BLaER1 treated with 17β-estradiol and CSF1 and Interleukin-3, amounts not matched to agents 10 nM and 100 nM (cell line): Measurements from ENCODE around the gene GPN1.

Experiments
- H3K27ac ChIP-seq, 11 experiments: shearing (Covaris generic); formaldehyde crosslinking; 2 replicates each; pipeline ENCODE4 v1.8.1; 2022
- H3K27me3 ChIP-seq, 11 experiments: shearing (Covaris generic); formaldehyde crosslinking; 2 replicates each; pipeline ENCODE4 v1.8.1; 2022
- H3K36me3 ChIP-seq, 11 experiments: shearing (Covaris generic); formaldehyde crosslinking; 2 replicates each; pipeline ENCODE4 v1.8.1; 2022
- H3K4me1 ChIP-seq, 10 experiments: shearing (Covaris generic); formaldehyde crosslinking; 2 replicates each; pipeline ENCODE4 v1.8.1; 2022
- H3K4me2 ChIP-seq, 11 experiments: shearing (Covaris generic); formaldehyde crosslinking; 2 replicates each; pipeline ENCODE4 v1.8.1; 2022
- H3K4me3 ChIP-seq, 10 experiments: shearing (Covaris generic); formaldehyde crosslinking; 2 replicates each; pipeline ENCODE4 v1.8.1; 2022
- H3K9ac ChIP-seq, 11 experiments: shearing (Covaris generic); formaldehyde crosslinking; 2 replicates each; pipeline ENCODE4 v1.8.1; 2022
- H3K9me3 ChIP-seq, 11 experiments: shearing (Covaris generic); formaldehyde crosslinking; replicated peaks in 1 of 11; 2 replicates each; pipeline ENCODE4 v1.8.1; 2022
- H4K20me1 ChIP-seq, 11 experiments: shearing (Covaris generic); formaldehyde crosslinking; 2 replicates each; pipeline ENCODE4 v1.8.1; 2022
- Cebpa-rat ChIP-seq, 11 experiments: shearing (Covaris generic); IDR thresholded peaks; 2 replicates each; pipeline ENCODE4 v1.8.1; 2022

Gene GPN1

DNA sequence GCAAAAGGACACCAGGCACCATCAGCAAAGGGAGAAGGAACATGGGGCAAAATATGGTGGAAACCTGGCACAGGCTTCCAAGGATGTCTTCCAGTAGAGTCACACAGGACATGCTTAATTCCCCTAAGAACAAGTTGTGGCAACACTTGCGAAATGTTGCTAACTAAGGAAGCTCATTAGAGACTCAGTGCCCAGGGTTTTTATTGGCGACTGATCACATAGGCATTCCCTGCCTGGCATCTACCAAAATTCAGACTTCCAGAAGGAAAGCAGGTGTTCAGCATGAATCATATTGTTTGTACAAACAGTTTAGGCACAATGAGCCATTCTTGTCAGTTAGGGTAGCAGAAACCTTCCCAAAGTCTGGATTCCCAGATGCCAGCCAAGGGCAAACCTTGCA is 60.6 kb downstream of the GPN1 start:
- 0 out of 22 replicates have a peak, but pooled peaks of 1 of the 11 experiments have one; percentile 17 for TF ChIP-seq Cebpa-rat (IDR thresholded peaks at IDR 0.05)
- Histone ChIP-seq H3K27ac (no peak overlapping the region), H3K9me3 (no peaks in the 10 kb centered on the region), H3K4me1 (peaks cover 0 to 11% (median 2%) of the 10 kb centered on the region in 10 experiments; a peak in 6 of 20 replicates), H4K20me1 (no peaks in the 10 kb centered on the region), H3K9ac (no peak overlapping the region), H3K36me3 (peaks cover 61 to 100% (median 79%) of the 10 kb centered on the region in 11 experiments), H3K4me3 (no peak overlapping the region), H3K27me3 (no peaks in the 10 kb centered on the region), H3K4me2 (no peak overlapping the region)

DNA sequence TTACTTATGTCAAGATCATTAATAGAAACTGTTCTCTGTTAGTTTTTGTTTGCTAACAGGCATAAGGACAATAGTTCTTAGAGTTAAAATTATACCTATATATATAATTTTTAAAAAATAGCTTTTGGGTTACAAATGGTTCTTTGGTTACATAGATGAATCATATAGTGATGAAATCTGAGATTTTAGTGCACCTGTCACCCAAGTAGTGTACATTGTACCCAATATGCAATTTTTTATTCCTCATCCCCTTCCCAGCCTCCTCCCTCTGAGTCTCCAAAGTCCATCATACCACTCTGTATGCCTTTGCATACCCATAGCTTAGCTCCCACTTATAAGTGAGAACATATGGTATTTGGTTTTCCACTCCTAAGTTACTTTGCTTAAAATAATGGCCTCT is 61.2 kb downstream of the GPN1 start:
- Histone ChIP-seq H3K4me2 (no peak overlapping the region), H3K9ac (no peak overlapping the region), H3K4me1 (peaks cover 0 to 8% (median 1%) of the 10 kb centered on the region in 10 experiments; a peak in 6 of 20 replicates), H3K27me3 (no peaks in the 10 kb centered on the region), H3K27ac (no peak overlapping the region), H3K9me3 (no peaks in the 10 kb centered on the region), H3K36me3 (peaks cover 58 to 100% (median 81%) of the 10 kb centered on the region in 11 experiments), H4K20me1 (no peaks in the 10 kb centered on the region), H3K4me3 (no peak overlapping the region)
- no peak for TF ChIP-seq Cebpa-rat (IDR thresholded peaks at IDR 0.05)

DNA sequence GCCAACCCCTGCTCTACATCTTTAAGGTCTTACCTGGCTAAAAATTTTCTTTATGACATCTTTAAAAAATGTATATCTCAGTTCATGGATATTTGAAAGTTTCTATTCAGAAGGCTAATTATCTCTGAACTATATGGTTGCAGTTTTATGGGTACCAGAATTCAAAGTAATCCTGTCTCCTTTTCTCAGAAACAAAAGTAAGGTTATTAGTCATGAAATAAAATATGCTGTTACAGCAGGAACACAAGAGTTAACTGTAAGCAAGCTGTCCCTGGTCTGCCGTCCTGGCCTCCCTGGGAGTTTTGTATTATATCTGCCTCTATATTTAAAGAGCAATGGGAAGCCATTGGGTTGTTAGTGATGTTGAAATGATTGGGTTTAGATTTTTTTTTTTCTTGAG is 68.8 kb downstream of the GPN1 start:
- Histone ChIP-seq H3K4me2 (no peak overlapping the region), H3K9me3 (no peaks in the 10 kb centered on the region), H3K27me3 (no peaks in the 10 kb centered on the region), H3K4me3 (no peak overlapping the region), H3K4me1 (no peaks in the 10 kb centered on the region; a peak in 1 of 20 replicates), H3K36me3 (peaks cover 29 to 56% (median 42%) of the 10 kb centered on the region in 11 experiments), H3K9ac (no peak overlapping the region), H3K27ac (no peak overlapping the region), H4K20me1 (no peaks in the 10 kb centered on the region)
- no peak for TF ChIP-seq Cebpa-rat (IDR thresholded peaks at IDR 0.05)
